Muscle of leg (tissue), 11 donors: Measurements from ENCODE around the gene TTC39C. TPM values are rescaled to one million over a fixed set of nuclear protein-coding genes. Genes with fewer than 3 reads are reported as not detected.

Experiments
- DNase-seq: peaks from one replicate; pipeline ENCODE4 v3.0.0; 2013
- H3K27ac ChIP-seq: one replicate; pipeline ENCODE4 v1.5.1; 2013; ENCODE audit warnings: mild to moderate bottlenecking, low read length, control low read depth
- H3K27me3 ChIP-seq: one replicate; pipeline ENCODE4 v1.6.1; 2013; ENCODE audit warnings: low read length; ENCODE audit not compliant: control insufficient read depth, insufficient read depth
- H3K36me3 ChIP-seq: one replicate; pipeline ENCODE4 v1.6.1; 2013; ENCODE audit warnings: low read length; ENCODE audit not compliant: control insufficient read depth, insufficient read depth
- H3K4me1 ChIP-seq: one replicate; pipeline ENCODE4 v1.6.1; 2013; ENCODE audit warnings: low read length; ENCODE audit not compliant: control insufficient read depth, insufficient read depth
- H3K4me3 ChIP-seq: one replicate; pipeline ENCODE4 v1.5.1; 2013; ENCODE audit warnings: low read length, control low read depth
- H3K9me3 ChIP-seq: replicated peaks from 2 replicates; pipeline ENCODE4 v1.6.1; 2013; ENCODE audit warnings: low read depth, low read length; ENCODE audit not compliant: control insufficient read depth
- WGBS: methylation state at CpG from one replicate; pipeline ENCODE4 v1.1.5; 2013; ENCODE audit warnings: missing lambda C conversion rate; ENCODE audit not compliant: insufficient coverage; 5-methylcytosine and 5-hydroxymethylcytosine counted together
- polyA plus RNA-seq, 8 donors: library from polyadenylated mRNA; unstranded; fragments of 120-200 nt; gene quantifications; one replicate each; pipeline versions ENCODE4 v1.2.1 to v1.2.3, GENCODE V29; 2013; ENCODE audit warnings: inconsistent platforms in 1 of 8, low replicate concordance in 1 of 8; ENCODE audit not compliant: insufficient read length in 8 of 8, insufficient read depth in 1 of 8
- total RNA-seq: library from RNA; stranded (reverse); fragments of 120-200 nt; gene quantifications from one replicate; pipeline ENCODE4 v1.2.4, GENCODE V29; 2013

Gene TTC39C
- total and polyA plus RNA-seq, 9 donors: 2.9 to 6.9 (median 3.3) TPM

DNA sequence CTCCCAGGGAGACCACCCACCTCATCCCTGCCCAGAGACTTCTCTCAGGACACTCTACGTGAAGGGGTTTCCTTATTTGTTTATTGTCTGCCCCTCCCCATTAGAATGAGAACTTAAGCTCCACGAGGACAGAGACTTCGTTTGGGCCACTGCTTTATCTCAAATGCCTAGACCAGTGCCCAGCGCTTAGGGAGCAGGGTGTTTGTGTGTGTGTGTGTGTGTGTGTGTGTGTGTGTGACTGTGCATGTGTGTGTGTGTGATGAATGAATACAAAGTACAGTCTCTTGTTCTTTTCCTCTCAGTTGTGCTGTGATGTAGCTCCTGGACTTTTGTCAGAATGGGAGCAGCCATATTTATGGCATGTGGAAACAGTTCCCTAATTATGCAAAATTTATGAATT lies 89.9 kb downstream of the TTC39C start:
- Histone ChIP-seq H3K4me3 (no peak overlapping the region), H3K27ac (no peak overlapping the region), H3K4me1 (no peaks in the 10 kb centered on the region), H3K36me3 (no peaks in the 10 kb centered on the region), H3K27me3 (no peaks in the 10 kb centered on the region), H3K9me3 (no peaks in the 10 kb centered on the region)
- DNase-seq: no peak
- 67% methylated on average over 1 of the region's 4 CpGs for WGBS

DNA sequence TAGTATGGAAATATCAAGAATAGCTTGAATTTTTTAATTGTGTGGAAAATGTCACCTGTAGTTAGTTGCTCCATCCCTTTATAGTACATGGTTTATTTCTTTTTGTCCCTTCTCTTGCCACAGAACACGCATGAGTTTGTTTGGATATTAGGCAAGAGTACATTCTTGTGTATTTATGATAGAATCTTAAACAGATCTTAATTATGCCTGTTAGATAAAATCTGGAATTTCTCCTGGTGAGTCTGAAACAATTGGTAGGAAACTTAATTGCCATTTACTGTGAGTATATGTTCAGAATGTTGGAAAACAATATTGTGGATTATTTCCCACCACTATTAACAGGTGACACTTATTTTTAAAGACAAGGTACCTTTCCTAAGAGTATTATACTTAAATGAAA lies 94.1 kb downstream of the TTC39C start:
- Histone ChIP-seq H3K4me1 (no peaks in the 10 kb centered on the region), H3K36me3 (peaks cover 3% of the 10 kb centered on the region), H3K4me3 (no peak overlapping the region), H3K27me3 (no peaks in the 10 kb centered on the region), H3K27ac (no peak overlapping the region), H3K9me3 (no peaks in the 10 kb centered on the region)
- DNase-seq: no peak
- no CpG with 5 or more reads among the region's 1 CpG for WGBS

DNA sequence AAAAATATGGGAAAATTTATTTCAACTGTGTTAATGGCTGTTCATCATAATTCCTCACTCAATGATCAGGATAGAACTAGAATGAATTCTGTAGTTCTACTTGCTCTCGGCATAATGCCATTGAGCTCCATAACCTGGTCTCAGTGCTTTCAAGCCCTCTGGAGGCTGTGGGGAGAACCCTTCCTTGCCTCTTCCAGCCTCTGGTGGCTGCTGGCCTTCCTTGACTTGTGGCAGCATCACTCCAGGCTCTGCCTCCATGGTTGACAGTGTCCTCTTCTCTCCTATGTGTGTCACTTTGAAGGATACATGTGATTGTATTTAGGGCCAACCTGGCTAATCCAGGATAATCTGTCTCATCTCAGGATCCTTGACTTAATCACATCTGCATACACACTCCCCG lies 97.4 kb downstream of the TTC39C start:
- H3K36me3 ChIP-seq: peaks cover 4% of the 10 kb centered on the region
- no peak for DNase-seq
- WGBS: 100% methylated on average over 1 of the region's 2 CpGs
- no peaks in the 10 kb centered on the region for H3K4me1 ChIP-seq
- no peaks in the 10 kb centered on the region for H3K9me3 ChIP-seq
- H3K27ac ChIP-seq: no peak overlapping the region
- H3K27me3 ChIP-seq: no peaks in the 10 kb centered on the region
- H3K4me3 ChIP-seq: no peak overlapping the region

GRCh38 chr18:24112464-24112863 lies 97.9 kb downstream of the TTC39C start:
- no peak overlapping the region for H3K4me3 ChIP-seq
- WGBS: 96% methylated on average over 3 of the region's 4 CpGs
- no peaks in the 10 kb centered on the region for H3K27me3 ChIP-seq
- no peak overlapping the region for H3K27ac ChIP-seq
- DNase-seq: no peak
- H3K4me1 ChIP-seq: no peaks in the 10 kb centered on the region
- peaks cover 4% of the 10 kb centered on the region for H3K36me3 ChIP-seq
- no peaks in the 10 kb centered on the region for H3K9me3 ChIP-seq

DNA sequence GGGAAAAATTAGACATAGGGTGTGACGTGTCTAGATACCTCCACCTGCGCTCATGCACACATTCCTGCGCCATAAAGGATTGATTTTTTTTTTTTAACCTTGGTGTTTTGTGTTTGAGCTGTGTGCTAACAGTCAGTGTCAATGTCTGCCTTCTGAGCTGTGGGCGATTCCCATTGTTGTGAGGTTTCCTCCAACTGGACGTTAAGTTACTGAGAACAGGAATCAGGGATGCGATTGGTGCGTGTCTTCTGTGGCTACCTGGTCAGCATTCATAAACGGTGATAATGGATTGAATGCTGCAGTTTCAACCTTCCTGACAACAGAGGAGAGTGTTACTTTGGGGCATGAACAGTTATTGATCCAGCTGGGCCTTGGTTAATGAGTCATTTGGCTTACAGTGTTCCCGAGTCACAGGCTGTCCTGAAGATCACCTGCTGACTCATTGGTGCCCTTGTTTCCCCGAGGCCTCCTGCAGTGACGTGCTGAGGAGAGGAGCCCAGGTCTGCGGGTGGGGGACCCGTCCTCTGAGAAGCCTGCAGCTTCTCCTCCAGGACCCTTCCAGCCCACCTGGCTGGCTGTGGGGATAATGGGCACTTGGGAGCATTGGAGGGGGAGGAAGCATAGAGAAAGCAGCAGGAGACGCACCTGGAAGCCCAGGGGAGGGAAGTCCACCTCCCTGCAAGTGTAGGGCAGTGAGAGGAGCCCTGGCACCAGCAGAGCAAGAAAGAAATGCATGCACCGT lies 98.5 kb downstream of the TTC39C start:
- Histone ChIP-seq H3K4me3 (no peak overlapping the region), H3K27ac (no peak overlapping the region), H3K27me3 (no peaks in the 10 kb centered on the region), H3K36me3 (peaks cover 4% of the 10 kb centered on the region), H3K4me1 (no peaks in the 10 kb centered on the region), H3K9me3 (no peaks in the 10 kb centered on the region)
- DNase-seq: no peak
- WGBS: 90% methylated on average over 10 of the region's 15 CpGs

DNA sequence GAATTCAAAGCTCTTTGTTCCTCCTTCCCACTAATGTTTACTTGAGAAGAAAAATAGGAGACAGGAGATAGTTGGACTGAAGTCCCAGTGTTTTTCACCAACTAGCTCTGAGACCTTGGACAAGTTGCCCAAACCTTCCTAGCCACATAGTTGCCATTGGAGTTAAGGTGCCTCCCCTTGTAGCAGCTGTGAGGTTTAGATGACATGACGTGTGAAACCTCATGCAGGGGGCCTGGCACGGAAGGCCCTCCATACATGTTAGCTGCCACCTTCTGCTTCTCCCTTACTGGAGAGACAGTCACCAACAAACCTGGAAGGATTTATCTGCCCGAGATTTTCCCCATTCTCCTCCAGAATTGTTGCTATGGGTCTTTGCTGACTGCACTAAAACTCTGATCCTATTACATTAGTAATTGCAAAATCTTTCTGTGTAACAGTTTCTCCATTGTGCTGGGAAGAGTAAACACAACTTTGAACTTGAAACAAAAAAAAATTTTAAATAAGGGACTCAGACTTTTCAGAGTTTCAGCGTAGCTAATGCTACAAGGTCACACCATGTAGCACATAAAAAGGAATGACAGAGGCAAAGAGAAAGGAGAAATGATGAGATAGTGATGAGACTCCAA lies 100.5 kb downstream of the TTC39C start:
- no peaks in the 10 kb centered on the region for H3K4me1 ChIP-seq
- H3K27me3 ChIP-seq: no peaks in the 10 kb centered on the region
- H3K27ac ChIP-seq: no peak overlapping the region
- no peaks in the 10 kb centered on the region for H3K9me3 ChIP-seq
- DNase-seq: no peak
- H3K36me3 ChIP-seq: peaks cover 4% of the 10 kb centered on the region
- no peak overlapping the region for H3K4me3 ChIP-seq
- WGBS: 100% methylated on average over 1 of the region's 4 CpGs

DNA sequence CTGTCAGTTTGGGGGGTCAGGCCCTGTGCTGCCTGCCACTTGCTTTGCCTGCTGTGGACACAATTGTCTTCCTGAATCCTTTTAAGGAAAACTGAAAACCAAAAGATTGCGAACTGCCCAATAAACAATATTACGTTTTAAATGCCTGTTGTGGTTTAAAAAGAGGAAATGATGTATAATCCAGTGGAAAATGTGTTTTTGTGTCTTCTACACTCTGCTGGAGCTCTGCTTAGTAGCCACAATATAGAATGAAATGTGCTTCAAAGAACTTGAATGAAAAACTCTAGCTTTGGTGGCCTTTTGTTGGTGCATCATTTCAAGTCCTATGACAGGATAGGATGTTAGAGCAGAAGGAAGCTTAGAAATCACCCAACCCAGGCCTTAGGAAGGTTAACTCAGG lies 101.1 kb downstream of the TTC39C start:
- WGBS: no CpG with 5 or more reads among the region's 2 CpGs
- Histone ChIP-seq H3K9me3 (no peaks in the 10 kb centered on the region), H3K36me3 (peaks cover 4% of the 10 kb centered on the region), H3K27ac (no peak overlapping the region), H3K4me1 (no peaks in the 10 kb centered on the region), H3K27me3 (no peaks in the 10 kb centered on the region), H3K4me3 (no peak overlapping the region)
- peak; percentile 19 for DNase-seq

- H3K27me3 ChIP-seq: no peaks in the 10 kb centered on the region
- DNase-seq: peak; percentile 78
- no peak overlapping the region for H3K4me3 ChIP-seq
- no peaks in the 10 kb centered on the region for H3K4me1 ChIP-seq
- H3K36me3 ChIP-seq: no peaks in the 10 kb centered on the region
- no peak overlapping the region for H3K27ac ChIP-seq
- no CpG with 5 or more reads among the region's 8 CpGs for WGBS
- H3K9me3 ChIP-seq: no peaks in the 10 kb centered on the region
Measured at GRCh38 chr18:24118750-24119577, 104.4 kb downstream of the TTC39C start.

DNA sequence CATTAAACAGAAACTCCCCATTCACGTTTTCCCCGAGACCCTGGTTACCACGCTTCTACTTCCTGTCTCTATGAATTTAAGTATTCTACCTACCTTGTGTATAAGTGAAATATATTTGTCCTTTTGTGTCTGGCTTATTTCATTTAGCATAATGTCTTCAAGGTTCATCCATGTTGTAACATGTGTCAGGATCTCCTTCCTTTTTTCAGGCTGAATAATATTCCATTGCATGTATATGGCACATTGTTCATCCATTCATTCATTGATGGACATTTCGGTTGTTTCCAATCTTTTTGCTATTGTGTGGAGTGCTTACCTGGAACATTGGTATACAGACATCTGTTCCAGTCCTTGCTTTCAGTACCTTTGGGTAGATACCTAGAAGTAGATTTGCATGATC lies 106.1 kb downstream of the TTC39C start:
- Histone ChIP-seq H3K4me1 (no peaks in the 10 kb centered on the region), H3K4me3 (no peak overlapping the region), H3K36me3 (no peaks in the 10 kb centered on the region), H3K27me3 (no peaks in the 10 kb centered on the region), H3K9me3 (no peaks in the 10 kb centered on the region), H3K27ac (no peak overlapping the region)
- WGBS: no CpG with 5 or more reads among the region's 4 CpGs
- DNase-seq: no peak

- Histone ChIP-seq H3K27me3 (no peaks in the 10 kb centered on the region), H3K4me1 (no peaks in the 10 kb centered on the region), H3K9me3 (no peaks in the 10 kb centered on the region), H3K4me3 (no peak overlapping the region), H3K36me3 (no peaks in the 10 kb centered on the region), H3K27ac (no peak overlapping the region)
- WGBS: no CpG with 5 or more reads among the region's 2 CpGs
- no peak for DNase-seq
Measured at GRCh38 chr18:24121625-24122024, 107.1 kb downstream of the TTC39C start.
